GM12873 (cell line): ENCODE results near the gene ORMDL3.

Source experiments
- TF ChIP-seq, protein P1 (sequence below): IDR thresholded peaks from 2 replicates; pipeline ENCODE4 v1.5.1; 2012; ENCODE audit warnings: low read depth, mild to moderate bottlenecking, moderate library complexity, low read length, control low read depth; ENCODE audit not compliant: insufficient read depth; ENCODE audit errors: missing control alignments

The ORMDL3 gene

DNA sequence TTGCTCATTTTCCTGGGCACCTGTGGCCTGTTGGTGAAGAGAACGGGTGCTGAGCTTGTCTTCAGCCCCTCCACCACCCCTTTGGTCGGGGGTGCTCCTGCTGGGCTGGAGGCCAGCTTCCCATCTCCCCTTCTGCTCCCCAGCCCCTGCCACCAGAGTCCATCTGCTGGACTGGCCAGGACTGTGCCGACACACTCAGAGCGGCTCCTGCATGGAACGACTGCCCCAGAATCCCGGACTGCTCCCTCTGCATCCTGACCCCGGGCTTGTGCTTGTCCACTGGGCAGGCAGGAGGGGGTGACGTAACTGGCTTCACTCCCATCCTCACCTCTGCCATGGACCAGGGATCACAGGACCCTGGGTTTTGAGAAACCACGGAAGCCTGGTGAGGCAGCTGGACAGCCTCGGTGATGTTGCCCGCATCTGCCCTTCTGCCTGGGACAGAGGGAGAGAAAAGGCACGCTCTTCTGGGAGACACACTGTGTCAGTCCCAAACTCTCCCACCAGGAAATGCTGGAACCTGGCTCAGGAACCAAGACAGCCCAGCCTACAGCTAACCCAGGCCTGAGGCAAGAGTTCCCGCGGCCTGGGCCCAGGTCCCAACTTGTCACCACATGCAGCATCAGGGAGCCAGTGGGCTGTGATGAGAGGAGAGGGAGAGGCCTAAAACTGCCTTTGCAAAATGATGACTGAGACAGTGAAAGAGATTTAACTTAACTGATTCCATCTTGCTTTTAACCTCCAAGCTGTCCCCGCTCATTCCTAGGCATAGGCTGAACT is 19.3 kb upstream of the ORMDL3 start:
- TF ChIP-seq, protein P1, sequence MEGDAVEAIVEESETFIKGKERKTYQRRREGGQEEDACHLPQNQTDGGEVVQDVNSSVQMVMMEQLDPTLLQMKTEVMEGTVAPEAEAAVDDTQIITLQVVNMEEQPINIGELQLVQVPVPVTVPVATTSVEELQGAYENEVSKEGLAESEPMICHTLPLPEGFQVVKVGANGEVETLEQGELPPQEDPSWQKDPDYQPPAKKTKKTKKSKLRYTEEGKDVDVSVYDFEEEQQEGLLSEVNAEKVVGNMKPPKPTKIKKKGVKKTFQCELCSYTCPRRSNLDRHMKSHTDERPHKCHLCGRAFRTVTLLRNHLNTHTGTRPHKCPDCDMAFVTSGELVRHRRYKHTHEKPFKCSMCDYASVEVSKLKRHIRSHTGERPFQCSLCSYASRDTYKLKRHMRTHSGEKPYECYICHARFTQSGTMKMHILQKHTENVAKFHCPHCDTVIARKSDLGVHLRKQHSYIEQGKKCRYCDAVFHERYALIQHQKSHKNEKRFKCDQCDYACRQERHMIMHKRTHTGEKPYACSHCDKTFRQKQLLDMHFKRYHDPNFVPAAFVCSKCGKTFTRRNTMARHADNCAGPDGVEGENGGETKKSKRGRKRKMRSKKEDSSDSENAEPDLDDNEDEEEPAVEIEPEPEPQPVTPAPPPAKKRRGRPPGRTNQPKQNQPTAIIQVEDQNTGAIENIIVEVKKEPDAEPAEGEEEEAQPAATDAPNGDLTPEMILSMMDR, result no peak

DNA sequence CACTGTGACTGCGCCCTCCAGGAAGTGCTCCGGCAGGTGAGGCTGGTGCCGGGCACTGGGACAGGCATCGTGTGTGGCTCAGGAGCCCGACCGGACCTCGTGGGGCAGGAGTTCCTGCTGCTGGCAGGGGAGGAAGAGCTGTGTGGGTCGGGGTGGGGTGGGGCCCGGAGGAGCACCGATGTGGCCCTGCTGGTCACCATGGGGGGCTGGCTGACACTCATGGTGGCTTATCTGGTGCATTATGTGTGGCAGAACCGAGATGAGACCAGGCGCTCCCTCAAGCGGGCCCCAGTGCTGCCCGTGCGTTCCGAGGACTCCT is 17.0 kb upstream of the ORMDL3 start:
- TF ChIP-seq, protein P1, result no peak

DNA sequence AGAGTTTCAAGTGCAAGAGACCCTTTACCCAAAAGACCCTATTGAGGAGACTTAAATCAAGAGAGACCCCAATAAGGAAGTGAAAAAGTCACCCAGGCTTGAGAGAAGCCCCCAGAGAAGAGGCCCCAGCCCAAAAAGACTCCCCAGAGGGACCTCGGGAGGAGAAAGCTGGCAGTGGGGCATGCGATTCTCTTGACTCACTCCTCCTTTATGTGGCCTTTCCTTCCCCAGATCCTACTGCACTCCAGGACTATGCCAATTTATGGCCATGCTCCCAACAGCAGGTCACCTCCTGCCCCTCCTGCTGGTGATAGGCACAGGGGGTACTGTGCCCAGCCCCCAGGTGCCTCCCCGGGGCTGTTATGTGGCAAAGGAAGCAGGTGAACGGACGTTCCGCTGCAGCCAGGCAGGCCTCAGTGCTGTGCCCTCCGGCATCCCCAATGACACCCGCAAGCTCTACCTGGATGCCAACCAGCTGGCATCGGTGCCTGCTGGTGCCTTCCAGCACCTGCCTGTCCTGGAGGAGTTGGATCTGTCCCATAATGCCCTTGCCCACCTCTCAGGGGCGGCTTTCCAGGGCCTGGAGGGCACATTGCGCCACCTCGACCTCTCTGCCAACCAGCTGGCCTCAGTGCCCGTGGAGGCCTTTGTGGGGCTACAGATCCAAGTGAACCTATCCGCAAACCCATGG is 16.4 kb upstream of the ORMDL3 start:
- TF ChIP-seq, protein P1, result no peak

DNA sequence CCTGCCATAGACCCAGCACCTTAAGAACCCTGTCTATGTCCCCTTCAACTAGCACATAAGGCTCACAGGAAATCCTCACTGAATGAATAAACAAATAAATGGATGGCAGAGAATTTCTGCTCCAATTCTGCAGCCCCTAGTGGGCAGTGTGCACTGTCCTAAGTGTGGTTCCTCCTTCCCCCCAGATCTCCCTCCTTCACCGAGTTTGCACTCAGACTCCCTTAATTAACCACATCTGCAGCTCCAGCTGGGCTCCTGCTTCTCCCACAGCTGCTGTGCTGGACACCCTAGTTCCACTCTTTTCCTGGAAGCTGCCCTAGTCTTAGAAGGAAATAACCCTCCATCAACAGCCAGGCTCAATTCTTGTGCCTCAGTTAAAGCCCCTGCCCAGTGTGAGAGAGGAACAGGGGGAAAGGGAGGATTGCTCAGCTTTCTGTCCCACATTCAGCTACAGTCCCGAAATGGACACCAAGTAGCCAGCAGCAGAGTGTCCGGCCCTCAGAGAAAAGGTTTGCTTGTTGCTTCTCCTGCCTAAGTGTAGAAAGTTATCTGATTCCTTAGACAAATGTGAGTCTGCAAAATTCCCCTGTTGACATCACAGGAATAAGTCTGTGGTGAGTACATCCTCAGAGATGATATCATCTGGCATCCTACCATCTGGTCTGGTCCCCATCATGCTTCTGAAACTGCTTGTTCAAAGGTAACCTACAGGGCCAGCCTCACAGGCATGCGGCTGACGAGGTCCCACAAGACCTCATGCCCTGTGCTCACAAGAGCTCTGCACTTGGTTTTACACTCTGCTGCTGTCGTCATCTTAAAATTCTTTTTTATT is 12.4 kb upstream of the ORMDL3 start:
- TF ChIP-seq, protein P1, result peak; percentile 60

DNA sequence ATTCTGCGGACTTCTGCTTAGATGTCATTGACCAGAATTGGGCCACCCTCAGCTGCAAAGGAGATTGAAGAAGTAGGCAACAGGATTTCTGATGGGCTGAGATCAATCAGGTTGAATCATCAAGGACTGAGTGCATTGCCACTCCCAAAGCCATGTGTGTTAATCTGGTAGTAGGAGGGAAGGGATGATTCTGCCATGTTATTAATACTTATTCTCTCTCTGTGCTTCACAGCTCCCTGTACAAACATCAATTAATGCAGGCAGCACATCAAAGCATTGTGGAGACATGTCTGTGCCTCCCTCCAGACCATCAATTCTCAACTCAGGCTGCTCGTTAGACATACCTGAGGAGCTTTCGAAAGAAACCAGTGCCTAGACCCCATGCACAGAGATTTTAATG is 11.7 kb upstream of the ORMDL3 start:
- TF ChIP-seq, protein P1, result no peak

DNA sequence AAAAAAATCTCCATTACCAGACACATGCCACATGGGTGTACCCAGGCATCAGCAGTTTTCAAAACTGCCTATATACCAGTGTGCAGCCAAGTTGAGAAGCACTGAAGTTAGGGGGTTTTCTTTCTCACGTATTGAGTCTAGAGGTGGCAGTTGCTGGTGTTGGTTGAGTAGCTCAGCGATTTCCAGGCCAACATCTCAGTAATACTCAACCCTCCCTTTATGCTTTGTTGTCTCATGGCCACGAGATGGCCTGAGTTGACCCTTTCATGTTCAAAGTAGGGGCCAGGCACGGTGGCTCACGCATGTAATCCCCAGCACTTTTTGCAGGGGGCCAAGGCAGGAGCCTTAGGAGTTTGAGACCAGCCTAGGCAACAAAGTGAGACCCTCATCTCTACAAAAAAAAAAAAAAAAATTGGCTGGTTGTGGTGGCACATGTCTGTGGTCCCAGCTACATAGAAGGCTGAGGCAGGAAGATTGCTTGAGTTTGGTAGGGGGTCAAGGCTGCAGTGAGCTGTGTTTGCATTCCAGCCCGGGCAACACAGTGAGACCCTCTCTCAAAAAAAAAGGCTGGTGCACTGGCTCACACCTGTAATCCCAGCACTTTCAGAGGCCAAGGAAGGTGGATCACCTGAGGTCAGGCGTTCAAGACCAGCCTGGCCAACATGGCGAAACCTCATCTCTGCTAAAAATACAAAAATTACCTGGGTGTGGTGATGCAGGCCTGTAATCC is 10.9 kb upstream of the ORMDL3 start:
- TF ChIP-seq, protein P1, result no peak

DNA sequence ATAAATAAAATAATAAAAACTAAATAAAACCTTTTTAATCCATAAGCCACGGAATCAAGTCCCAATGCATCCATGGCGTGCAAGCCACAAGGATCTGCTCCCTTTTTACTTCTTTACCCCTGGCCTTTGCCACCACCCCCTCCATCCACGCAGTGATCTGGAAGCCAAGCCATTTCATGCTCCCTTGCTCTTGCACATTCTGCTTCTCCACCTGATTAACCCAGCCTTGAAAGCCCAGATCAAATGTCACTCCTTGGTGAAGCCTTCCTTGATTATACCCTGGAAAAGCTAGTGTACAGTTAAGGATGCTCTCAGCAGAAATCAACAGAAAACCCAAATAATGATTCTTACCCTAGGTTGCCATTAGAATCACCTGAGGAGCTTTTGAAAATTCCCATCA is 10.0 kb upstream of the ORMDL3 start:
- TF ChIP-seq, protein P1, result no peak
